Activated CD4-positive, alpha-beta T cell treated with anti-CD3 and anti-CD28 coated beads, Interleukin-2, amount 50 U/mL, for 48 hours (primary cell): ENCODE results near the gene OR52A5.
A peak's percentile ranks its signal among the peaks of the same experiment; 100 is the strongest.
"Not testable (repeated sequence)": the region's sequence is repeated elsewhere in the genome, so short reads cannot be mapped to it uniquely, and the experiment has no call there.

Experiments
- DNase-seq, 2 experiments: peaks; one replicate each; pipeline ENCODE4 v3.0.0-alpha.2; 2020

OR52A5 gene

DNA sequence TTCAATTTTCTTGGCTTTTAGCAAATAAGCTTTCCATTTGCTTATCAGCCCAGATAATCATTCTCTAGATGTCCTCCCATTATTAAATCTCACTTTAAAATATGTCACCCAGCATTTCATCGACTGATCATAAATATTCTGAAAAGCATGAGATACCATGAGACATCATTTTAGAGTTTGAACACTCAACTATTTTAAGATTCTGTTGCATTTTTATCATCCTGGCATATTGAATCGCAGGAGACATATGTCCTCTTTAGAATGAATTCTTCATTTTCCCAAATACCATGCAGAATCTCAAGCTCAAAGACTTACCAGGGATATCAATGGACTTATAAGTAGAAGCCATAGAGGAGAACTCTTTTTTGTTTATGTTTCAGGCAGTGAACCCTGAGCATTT lies at the start of gene OR52A5:
TSS of gene OR52A5 (minus strand) at position 361 of the 400 bp plus-strand sequence. CDS start 5,714 bp downstream, outside the sequence.
- no peak for DNase-seq

DNA sequence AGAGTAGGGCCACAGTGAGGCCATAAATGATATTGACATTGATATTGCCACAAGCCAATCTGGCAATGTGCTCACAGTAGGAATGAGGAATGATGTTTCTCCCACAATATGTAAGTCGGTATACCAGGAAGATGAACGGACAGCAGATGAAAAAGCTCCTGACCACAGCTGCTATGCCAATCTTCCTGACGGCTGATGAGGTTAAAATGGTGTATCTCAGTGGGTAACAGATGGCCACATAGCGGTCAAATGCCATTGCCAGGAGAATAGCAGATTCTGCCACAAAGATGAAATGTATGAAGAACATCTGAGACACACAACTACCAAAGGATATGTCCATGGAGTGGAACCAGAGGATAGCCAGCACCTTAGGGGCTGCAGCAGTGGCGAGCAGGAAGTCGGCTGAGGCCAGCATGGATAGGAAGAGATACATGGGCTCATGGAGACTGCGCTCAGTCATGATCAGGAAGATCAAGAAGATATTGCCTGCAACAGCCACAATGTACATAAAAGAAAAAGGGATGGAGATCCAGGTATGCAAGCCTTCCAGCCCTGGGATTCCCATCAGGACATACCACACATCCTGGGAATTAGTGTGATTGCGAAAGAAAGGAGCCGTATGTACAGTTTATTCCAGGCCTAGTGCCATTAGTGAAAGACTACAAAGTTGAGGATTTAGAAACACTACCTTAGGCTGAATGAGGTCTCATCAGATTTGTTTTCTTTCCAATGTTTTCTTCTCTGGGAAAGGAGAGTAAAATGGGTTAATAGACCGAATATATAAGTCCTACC lies 40.1 kb upstream of the OR52A5 start:
- no peak for DNase-seq

GRCh38 chr11:5174934-5175333 lies 36.8 kb upstream of the OR52A5 start:
- no peak for DNase-seq

DNA sequence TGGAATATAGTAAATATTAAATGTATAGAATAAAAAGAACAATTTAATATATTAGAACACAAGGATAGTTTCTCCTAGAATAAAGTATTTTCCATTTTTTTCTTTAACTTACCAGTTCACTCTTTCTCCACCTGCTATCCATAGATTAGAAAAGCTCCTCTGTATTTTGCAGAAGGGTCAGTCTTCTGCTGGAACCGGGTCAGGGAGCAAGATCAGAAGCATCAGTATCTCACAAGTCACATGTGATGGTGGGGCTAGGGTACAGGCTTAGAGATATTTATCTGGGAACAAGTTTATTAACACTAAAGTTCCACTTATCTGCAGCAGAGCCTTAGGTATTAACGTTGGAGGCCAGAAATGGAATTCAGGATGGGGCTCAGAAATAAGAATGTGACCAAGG lies 33.7 kb upstream of the OR52A5 start:
- DNase-seq, result no peak

DNA sequence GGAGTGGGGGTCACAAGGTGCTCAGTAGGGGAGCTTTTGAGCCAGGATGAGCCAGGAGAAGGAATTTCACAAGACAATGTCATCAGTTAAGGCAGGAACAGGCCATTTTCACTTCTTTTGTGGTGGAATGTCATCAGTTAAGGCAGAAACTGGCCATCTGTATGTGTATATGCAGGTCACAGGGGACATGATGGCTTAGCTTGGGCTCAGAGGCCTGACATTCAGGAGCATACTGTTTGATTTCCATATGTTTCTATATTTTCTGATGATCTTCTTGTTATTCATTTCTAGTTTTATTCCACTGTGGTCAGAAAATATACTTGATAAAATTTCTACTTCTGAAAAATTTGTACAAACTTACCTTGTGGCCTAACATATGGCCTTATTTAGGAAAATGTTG lies 27.7 kb upstream of the OR52A5 start:
- not testable (repeated sequence) for DNase-seq

GRCh38 chr11:5164807-5165206 lies 26.7 kb upstream of the OR52A5 start:
- not testable (repeated sequence) for DNase-seq

DNA sequence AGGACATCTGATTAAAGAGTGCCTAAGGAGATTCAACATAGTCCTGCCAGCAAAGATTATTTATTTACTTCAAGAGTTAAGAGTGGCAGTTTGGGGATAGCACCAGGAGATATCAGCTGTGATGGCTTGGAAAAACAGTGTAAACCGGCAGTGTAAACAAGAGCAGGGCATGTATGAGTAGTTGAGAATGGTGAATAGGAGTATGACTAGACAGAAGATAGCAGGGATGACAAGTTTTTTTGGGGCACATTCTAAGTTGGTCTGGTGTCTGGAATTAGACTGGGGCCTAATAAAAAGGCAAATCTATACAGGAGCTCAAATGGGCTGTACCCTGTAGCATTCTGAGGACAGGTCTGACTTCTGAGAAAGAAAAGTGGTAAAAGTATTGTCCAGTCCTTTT lies 22.9 kb upstream of the OR52A5 start:
- not testable (repeated sequence) for DNase-seq

DNA sequence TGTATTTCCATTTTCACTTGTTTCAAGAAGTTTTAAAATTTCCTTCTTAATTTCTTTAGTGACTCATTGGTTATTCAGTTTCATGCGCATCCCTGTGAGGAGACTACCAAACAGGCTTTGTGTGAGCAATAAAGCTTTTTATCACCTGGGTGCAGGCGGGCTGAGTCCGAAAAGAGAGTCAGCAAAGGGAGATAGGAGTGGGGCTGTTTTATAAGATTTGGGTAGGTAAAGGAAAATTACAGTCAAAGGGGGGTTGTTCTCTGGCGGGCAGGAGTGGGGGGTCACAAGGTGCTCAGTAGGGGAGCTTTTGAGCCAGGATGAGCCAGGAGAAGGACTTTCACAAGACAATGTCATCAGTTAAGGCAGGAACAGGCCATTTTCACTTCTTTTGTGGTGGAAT lies 22.1 kb upstream of the OR52A5 start:
- DNase-seq, result not testable (repeated sequence)

DNA sequence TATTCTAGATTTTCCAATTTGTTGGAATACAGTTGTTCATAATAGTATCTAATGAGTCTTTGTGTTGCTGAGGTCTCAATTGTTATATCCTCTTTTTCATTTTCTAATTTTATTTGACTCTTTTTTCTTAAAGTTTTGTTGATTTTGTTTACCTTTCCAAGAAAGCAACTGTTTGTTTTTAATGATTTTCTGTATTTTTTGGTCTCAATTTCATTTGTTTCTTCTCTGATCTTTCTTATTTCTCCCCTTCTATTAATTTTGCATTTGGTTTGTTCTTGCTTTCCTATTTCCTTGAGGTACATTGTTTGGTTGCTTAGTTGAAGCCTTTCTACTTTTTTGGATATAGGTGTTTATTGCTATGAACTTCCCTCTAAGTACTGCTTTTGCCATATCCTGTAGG lies 21.6 kb upstream of the OR52A5 start:
- DNase-seq, result no peak

DNA sequence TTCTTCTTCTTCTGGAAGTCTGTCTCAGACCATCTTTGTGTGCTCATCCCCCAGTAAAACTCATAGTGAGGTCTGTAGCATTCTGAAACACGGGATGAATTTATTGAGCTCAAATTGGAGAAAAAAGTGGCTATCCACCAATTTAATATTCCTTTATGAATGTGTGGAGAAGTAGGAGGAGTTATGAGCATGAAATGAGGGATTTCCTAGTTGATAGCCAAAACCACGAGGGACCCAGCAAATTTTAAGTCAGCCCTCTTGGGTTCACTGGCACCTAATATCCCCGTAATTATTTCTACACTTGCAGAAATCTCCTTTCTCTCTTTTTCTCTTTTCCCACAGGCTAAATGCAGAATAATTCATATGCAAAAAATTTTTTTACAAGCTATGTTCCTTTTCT lies 16.5 kb upstream of the OR52A5 start, which contains the start of gene OR52A1:
TSS of gene OR52A1 (minus strand) at position 101 of the 400 bp plus-strand sequence. CDS start 2,388 bp downstream, outside the sequence.
- DNase-seq, result no peak

- no peak for DNase-seq
These were observed 15.6 kb upstream of the OR52A5 start for GRCh38 chr11:5153574-5154431.

- DNase-seq, result no peak
These were observed 13.6 kb upstream of the OR52A5 start for GRCh38 chr11:5151713-5152153.

DNA sequence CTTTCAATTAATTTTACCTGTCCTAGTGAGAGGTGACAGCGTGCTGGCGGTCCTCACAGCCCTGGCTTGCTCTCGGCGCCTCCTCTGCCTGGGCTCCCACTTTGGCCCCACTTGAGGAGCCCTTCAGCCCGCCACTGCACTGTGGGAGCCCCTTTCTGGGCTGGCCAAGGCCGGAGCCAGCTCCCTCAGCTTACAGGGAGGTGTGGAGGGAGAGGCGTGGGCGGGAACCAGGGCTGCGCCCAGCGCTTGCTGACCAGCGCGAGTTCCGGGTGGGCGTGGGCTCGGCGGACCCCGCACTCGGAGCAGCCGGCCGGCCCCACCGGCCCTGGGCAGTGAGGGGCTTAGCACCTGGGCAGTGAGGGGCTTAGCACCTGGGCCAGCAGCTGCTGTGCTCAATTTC lies 6.0 kb upstream of the OR52A5 start:
- DNase-seq, result not testable (repeated sequence)

DNA sequence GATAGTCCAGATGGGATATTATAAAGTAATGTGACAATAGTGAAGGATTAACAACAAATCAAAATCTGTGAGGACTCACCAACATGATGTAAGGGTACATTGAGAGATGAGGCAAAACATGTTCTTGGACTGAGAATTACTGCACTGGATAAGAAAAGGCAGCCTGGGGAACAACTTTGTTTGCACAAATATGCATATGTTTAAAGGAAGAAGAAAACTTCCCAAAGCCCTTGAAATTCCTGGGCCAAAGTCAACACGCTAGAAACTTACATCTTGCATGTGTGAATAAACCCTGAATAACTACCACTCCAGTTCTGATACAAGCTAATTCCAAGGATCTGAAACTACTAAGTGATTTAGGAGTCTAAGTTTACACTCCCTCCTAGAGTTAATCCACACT lies 1.1 kb downstream of the OR52A5 start:
- DNase-seq, result no peak

DNA sequence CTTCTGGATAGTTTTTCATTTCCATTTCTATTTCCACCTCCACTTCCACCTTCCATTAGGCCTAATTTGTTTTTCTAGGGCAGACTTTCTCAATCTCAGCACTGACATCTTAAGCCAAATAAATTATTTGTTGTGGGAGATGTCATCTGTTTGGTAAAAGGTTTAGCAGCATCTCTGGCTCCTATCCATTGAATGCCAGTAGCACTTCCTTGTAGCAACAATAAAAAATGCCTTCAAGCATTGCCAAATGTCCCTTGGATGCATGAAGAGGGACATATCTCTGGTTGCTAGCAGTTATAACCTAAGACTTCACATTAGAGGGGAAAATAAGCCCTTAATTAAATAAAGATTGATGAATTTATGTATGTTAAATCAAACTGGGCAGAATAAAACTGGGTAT lies 1.9 kb downstream of the OR52A5 start:
- no peak for DNase-seq

GRCh38 chr11:5131584-5132335 lies 6.4 kb downstream of the OR52A5 start:
- DNase-seq, result no peak

GRCh38 chr11:5129457-5129877 lies 8.7 kb downstream of the OR52A5 start:
- no peak for DNase-seq

DNA sequence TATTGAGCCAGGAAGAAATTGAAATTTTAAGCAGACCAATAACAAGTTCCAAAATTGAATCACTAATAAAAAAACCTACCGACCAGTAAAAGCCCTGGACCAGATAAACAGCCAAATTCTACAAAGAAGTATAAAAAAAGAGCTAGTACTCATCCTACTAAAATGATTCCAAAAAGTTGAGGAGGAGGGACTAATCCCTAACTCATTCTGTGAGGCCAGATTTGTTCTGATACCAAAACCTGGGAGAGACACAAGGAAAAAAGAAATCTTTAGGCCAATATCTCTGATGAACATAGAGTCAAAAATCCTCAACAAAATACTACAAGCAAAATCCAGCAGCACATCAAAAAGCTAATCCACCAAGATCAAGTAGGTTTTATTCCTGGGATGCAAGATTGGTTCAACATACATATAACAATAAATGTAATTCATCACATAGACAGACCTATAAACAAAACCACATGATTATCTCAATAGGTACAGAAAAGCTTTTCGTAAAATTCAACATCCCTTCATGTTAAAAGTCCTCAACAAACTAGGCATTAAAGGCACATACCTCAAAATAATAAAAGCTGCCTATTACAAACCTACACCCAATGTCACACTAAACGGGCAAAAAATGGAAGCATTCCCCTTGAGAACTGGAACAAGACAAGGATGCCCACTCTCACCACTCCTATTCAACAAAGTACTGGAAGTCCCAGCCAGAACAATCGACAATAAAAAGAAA lies 13.1 kb downstream of the OR52A5 start:
- DNase-seq, result no peak

GRCh38 chr11:5123802-5124521 lies 14.2 kb downstream of the OR52A5 start:
- DNase-seq, result peak; percentile 50 to 60

- no peak for DNase-seq
These were observed 19.3 kb downstream of the OR52A5 start for GRCh38 chr11:5118893-5119292.

DNA sequence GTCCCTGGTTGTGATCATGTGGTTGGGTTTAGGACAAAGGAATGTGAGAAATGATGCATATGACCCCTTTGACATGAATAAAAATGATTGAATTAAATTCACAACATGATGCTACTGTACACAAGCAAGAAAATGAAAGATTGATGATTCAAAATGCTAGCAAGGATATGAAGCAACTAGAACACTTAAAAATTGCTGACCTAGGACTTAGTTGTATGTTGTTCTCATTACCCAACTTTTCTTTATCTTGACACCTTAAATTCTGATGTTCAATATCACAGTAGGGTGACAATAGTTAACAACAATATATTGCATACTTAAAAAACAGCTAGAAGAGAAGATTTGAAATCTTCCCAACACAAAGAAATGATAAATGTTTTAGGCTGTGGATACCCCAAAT lies 20.6 kb downstream of the OR52A5 start:
- DNase-seq, result no peak

DNA sequence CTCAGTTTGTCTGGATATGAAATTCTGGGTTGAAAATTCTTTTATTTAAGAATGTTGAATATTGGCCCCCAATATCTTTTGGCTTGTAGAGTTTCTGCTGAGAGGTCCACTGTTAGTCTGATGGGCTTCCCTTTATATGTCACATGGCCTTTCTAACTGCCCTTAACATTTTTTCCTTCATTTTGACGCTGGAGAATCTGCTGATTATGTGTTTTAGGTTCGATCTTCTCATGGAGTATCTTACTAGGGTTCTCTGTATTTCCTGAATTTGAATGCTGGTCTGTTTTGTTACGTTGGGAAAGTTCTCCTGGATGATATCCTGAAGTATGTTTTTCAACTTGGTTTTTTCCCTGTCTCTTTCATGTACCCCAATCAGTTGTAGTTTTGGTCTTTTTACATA lies 22.8 kb downstream of the OR52A5 start:
- no peak for DNase-seq
